ENCODE measurements around the gene TMEM30B. TPM values are rescaled to one million over a fixed set of nuclear protein-coding genes. Genes with fewer than 3 reads are reported as not detected.

TMEM30B gene
- total and polyA plus RNA-seq, 5 experiments from 2014 or later = 3.5 to 7.8 (median 4.2) TPM

GRCh38 chr14:61262082-61262481 is 19.1 kb downstream of the TMEM30B start:
- H3K9me3 Mint-ChIP-seq = no peaks in the 10 kb centered on the region
- no peak overlapping the region for H3K4me3 Mint-ChIP-seq
- peaks cover 4 to 36% (median 27%) of the 10 kb centered on the region in 5 donors for H3K27me3 Mint-ChIP-seq
- H3K36me3 Mint-ChIP-seq = no peaks in the 10 kb centered on the region
- no peaks in the 10 kb centered on the region for H3K4me1 Mint-ChIP-seq
- ATAC-seq (no peak), DNase-seq (no peak)
- POLR2A ChIA-PET = interaction anchor here (1.1 kb wide), 1 partner anchor 19 kb away, joined by 3 read pairs; the partner anchor contains the start of gene TMEM30B
- no peak overlapping the region for H3K27ac Mint-ChIP-seq

DNA sequence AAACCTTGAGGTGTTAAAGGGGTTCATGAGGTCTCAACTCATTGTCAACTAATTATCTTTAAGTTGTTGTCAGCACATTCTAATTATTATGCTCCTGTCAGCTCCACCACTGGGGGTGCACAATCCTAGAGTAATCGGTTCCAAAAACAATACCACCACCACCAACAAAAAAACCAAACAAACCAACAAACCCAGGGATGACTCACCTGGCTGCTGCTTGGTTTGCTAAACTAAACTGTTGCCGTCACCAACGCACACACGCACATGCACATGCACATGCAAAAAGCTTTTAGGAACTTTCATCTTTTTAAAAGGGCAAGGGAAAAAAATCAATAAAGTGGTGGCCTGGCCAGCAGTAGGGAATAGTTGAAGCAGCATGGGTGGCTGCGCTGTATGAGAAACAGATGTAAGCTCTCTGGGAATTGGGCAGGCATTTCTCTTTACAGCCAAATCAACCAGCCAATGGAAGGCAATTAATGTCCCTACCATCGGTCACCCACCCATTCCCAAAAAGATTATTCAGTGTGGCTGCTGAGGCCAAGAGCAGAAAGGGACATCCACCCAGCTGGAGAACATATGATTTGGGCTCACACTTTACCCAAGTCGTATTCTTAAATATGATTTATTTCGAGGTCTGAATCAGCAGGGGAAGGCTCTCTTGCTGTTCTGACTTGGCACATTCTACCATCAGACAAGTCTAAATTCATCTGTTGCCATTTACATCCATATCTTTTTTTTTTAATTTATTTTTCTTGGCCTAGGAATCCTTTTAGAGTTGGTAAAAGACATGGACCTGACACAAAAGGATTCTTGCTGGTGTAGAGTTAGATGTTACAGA is 20.0 kb downstream of the TMEM30B start:
- Mint-ChIP-seq H3K4me3 (no peak overlapping the region), H3K27ac (no peak overlapping the region), H3K9me3 (no peaks in the 10 kb centered on the region), H3K4me1 (no peaks in the 10 kb centered on the region), H3K36me3 (no peaks in the 10 kb centered on the region), H3K27me3 (peaks cover 4 to 36% (median 26%) of the 10 kb centered on the region in 5 donors)
- ATAC-seq (no peak), DNase-seq (no peak)
- POLR2A ChIA-PET = interaction anchor here (1.1 kb wide), 1 partner anchor 20 kb away, joined by 3 read pairs; the partner anchor contains the start of gene TMEM30B

GRCh38 chr14:61258985-61259384 is 22.2 kb downstream of the TMEM30B start:
- Mint-ChIP-seq H3K36me3 (no peaks in the 10 kb centered on the region), H3K9me3 (no peaks in the 10 kb centered on the region), H3K27ac (no peak overlapping the region), H3K4me3 (no peak overlapping the region), H3K27me3 (peaks cover 4 to 23% (median 17%) of the 10 kb centered on the region in 5 donors), H3K4me1 (no peaks in the 10 kb centered on the region)
- POLR2A ChIA-PET = no interaction called here
- DNase-seq (no peak), ATAC-seq (no peak)

- POLR2A ChIA-PET = no interaction called here
- Mint-ChIP-seq H3K4me3 (no peak overlapping the region), H3K36me3 (no peaks in the 10 kb centered on the region), H3K27ac (no peak overlapping the region), H3K27me3 (peaks cover 6 to 25% (median 21%) of the 10 kb centered on the region in 5 donors), H3K4me1 (peaks cover 0 to 5% (median 2%) of the 10 kb centered on the region in 4 donors), H3K9me3 (no peaks in the 10 kb centered on the region)
- no peak for DNase-seq
- no peak for ATAC-seq
These were observed 23.6 kb downstream of the TMEM30B start for GRCh38 chr14:61257469-61258057.

GRCh38 chr14:61256826-61257468 is 24.2 kb downstream of the TMEM30B start:
- Mint-ChIP-seq H3K4me3 (no peak overlapping the region), H3K27ac (no peak overlapping the region), H3K27me3 (peaks cover 4 to 25% (median 21%) of the 10 kb centered on the region in 5 donors), H3K36me3 (no peaks in the 10 kb centered on the region), H3K9me3 (no peaks in the 10 kb centered on the region), H3K4me1 (peaks cover 0 to 6% (median 2%) of the 10 kb centered on the region in 4 donors)
- POLR2A ChIA-PET = no interaction called here
- no peak for DNase-seq
- ATAC-seq = no peak

DNA sequence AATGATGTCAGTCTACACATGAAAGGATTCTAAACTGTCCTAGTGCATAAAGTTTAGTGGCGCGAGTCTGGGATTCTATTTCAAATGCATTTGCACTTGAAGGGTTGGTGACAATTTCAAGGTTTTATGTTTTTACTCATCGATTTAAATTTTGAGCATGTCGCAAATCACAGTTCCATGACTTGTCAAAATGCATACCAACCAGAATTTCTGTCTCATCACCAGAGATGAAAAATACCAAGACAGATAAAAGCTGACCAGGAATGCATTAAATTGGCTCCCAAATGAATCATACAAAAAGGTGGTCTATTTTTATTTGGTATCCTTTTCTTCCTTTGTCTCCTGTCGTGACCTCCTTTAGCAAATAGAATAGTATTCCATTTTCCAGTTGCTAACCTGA is 25.2 kb downstream of the TMEM30B start:
- DNase-seq (no peak), ATAC-seq (no peak)
- POLR2A ChIA-PET = no interaction called here
- Mint-ChIP-seq H3K4me3 (no peak overlapping the region), H3K36me3 (no peaks in the 10 kb centered on the region), H3K27ac (no peak overlapping the region), H3K9me3 (no peaks in the 10 kb centered on the region), H3K4me1 (peaks cover 0 to 6% (median 2%) of the 10 kb centered on the region in 4 donors), H3K27me3 (peaks cover 4 to 25% (median 21%) of the 10 kb centered on the region in 5 donors)

DNA sequence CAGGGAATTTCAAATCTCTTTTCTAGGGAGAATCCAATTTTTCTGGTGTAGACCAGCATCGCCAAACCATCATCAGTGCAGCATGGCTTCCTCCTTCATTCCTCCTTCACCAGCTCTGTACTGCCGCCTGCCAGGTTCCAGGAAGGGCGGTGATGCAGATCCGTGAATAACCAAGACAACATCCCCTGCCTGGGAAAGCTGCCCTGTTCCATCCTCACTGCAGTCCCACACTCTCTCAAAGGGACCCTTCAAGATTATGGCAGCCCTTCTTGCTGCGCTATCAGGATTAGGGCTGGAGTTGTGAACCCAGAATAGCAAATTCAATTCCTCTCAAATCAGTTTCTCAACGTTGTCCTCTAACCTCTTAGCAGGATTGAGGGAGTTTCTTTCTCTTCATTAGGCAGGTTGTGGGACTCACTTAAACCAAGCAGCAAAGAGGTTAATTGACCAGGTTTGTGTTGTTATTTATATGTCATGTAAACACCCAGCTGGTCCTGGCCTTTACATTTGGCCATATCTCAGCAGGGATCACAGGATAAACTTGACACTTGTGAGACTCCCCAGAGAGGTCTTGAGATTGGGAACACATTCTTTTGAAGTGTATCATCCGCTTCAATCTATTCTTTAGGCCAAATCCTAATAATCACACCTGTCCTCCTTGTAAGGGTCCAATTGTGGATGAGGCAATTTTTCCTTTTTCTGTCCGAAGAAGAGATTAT is 26.2 kb downstream of the TMEM30B start:
- Mint-ChIP-seq H3K36me3 (no peaks in the 10 kb centered on the region), H3K4me3 (no peak overlapping the region), H3K9me3 (no peaks in the 10 kb centered on the region), H3K27me3 (peaks cover 4 to 26% (median 20%) of the 10 kb centered on the region in 5 donors), H3K27ac (no peak overlapping the region), H3K4me1 (peaks cover 0 to 6% (median 2%) of the 10 kb centered on the region in 4 donors)
- POLR2A ChIA-PET = interaction anchor here (0.7 kb wide), 1 partner anchor 1743 kb away, joined by 3 read pairs; no protein-coding TSS in a partner anchor
- DNase-seq (no peak), ATAC-seq (no peak)

- H3K4me1 Mint-ChIP-seq = peaks cover 0 to 6% (median 2%) of the 10 kb centered on the region in 4 donors
- H3K27ac Mint-ChIP-seq = no peak overlapping the region
- H3K9me3 Mint-ChIP-seq = no peaks in the 10 kb centered on the region
- ATAC-seq (no peak), DNase-seq (no peak)
- H3K4me3 Mint-ChIP-seq = no peak overlapping the region
- H3K27me3 Mint-ChIP-seq = peaks cover 5 to 19% (median 13%) of the 10 kb centered on the region in 5 donors
- no peaks in the 10 kb centered on the region for H3K36me3 Mint-ChIP-seq
- POLR2A ChIA-PET = no interaction called here
These were observed 27.9 kb downstream of the TMEM30B start for GRCh38 chr14:61253064-61253738.

DNA sequence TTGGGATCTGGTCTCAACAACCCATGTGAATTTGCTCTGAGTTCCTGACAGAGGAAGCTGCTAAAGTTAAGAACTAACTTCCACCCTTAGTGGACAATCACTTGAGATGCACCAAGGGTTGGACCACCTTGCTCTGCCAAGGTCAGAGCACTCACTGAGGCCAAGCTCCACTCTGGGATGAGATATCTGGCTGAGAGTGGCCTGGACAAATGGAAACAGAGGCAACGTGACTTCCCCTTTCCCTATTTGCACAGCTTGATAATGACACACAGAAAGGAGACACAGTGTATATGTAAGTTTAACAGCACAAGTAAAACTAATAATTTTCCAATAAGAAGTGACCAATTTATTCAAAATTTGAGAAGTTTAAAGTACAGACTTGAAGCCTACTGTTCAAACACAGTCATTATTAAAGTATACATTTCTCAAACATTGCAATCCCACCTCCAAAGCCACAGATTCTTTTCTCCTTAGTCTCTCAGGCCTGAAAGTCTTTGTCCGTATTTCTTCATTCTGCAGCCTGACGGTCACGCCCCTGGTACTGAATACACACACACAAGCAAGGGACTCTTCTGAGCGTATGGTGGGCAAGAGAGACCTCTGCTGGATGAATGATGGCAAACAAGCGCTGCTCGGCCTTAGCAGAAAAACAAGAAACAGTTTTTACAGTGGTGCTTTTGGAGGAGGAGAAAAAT is 28.6 kb downstream of the TMEM30B start:
- no peaks in the 10 kb centered on the region for H3K36me3 Mint-ChIP-seq
- peaks cover 0 to 6% (median 2%) of the 10 kb centered on the region in 4 donors for H3K4me1 Mint-ChIP-seq
- peaks cover 5 to 19% (median 12%) of the 10 kb centered on the region in 5 donors for H3K27me3 Mint-ChIP-seq
- H3K27ac Mint-ChIP-seq = no peak overlapping the region
- POLR2A ChIA-PET = interaction anchor here (0.6 kb wide), 1 partner anchor 619 kb away, joined by 5 read pairs; no protein-coding TSS in a partner anchor
- H3K9me3 Mint-ChIP-seq = no peaks in the 10 kb centered on the region
- DNase-seq (peak; percentile 18 to 80 (median 58)), ATAC-seq (peak; percentile 93 to 95)
- H3K4me3 Mint-ChIP-seq = no peak overlapping the region

DNA sequence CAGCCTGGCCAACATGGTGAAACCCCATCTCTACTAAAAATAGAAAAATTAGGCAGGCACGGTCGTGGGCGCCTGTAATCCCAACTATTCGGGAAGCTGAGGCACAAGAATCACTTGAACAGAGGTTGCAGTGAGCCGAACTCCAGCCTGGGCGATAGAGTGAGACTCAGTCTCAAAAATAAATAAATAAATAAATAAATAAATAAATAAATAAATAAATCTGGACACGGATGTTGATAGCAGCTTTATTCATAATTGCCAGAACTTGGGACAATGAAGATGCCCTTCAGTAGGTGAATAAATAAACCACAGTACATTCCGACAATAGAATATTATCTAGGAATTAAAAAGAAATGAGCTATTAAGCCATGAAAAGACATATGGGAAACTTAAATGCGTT is 31.1 kb downstream of the TMEM30B start:
- no peak overlapping the region for H3K27ac Mint-ChIP-seq
- H3K27me3 Mint-ChIP-seq = peaks cover 0 to 15% (median 5%) of the 10 kb centered on the region in 5 donors
- ATAC-seq (no peak), DNase-seq (no peak)
- no peak overlapping the region for H3K4me3 Mint-ChIP-seq
- no peaks in the 10 kb centered on the region for H3K36me3 Mint-ChIP-seq
- no peaks in the 10 kb centered on the region for H3K9me3 Mint-ChIP-seq
- peaks cover 0 to 6% (median 2%) of the 10 kb centered on the region in 4 donors for H3K4me1 Mint-ChIP-seq
- POLR2A ChIA-PET = no interaction called here

DNA sequence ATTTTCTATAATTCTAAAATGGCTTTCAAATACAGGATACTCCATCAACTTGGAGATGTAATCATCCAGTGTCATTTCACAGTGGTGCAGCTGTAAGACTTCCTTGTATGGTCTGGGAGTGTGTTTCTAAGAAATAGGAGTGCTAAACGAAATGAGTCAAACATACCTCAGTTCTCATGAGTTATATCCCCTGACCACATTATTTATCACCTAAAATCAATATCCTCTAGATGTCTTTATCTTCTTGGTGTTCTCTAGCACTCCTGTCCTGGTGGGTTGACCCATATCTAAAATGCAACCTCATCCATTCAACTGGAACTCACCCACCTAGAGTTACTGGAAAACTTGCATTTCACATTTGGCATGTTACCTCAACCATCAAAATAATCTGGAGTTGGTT is 33.2 kb downstream of the TMEM30B start:
- DNase-seq (no peak), ATAC-seq (no peak)
- Mint-ChIP-seq H3K27ac (peak overlapping the region in 1 of 10 donors; percentile 15), H3K36me3 (no peaks in the 10 kb centered on the region), H3K4me3 (no peak overlapping the region), H3K9me3 (no peaks in the 10 kb centered on the region), H3K27me3 (peaks cover 4 to 10% (median 7%) of the 10 kb centered on the region in 5 donors), H3K4me1 (peaks cover 0 to 5% (median 2%) of the 10 kb centered on the region in 4 donors)
- POLR2A ChIA-PET = no interaction called here
